H9 (cell line): Measurements from ENCODE around the gene TAF12. TPM values are rescaled to one million over a fixed set of nuclear protein-coding genes. Genes with fewer than 3 reads are reported as not detected.

Experiments
- DNase-seq: peaks from one replicate; pipeline ENCODE4 v3.0.0-alpha.2; 2017
- H2AFZ ChIP-seq: one replicate; pipeline ENCODE4 v1.6.1; 2013; ENCODE audit warnings: mild to moderate bottlenecking, low read length, control low read depth, moderate library complexity
- H2AK5ac ChIP-seq: 2 replicates; pipeline ENCODE4 v1.6.1; 2013; ENCODE audit warnings: low read length, control low read depth, mixed read lengths; ENCODE audit not compliant: insufficient read length
- H2BK120ac ChIP-seq: one replicate; pipeline ENCODE4 v1.6.1; 2013; ENCODE audit warnings: low read depth, mild to moderate bottlenecking, low read length, control low read depth, inconsistent platforms; ENCODE audit not compliant: poor library complexity, severe bottlenecking
- H2BK12ac ChIP-seq: 2 replicates; pipeline ENCODE4 v1.6.1; 2013; ENCODE audit warnings: low read length, control low read depth, mixed read lengths, low read depth; ENCODE audit not compliant: insufficient read length
- H2BK15ac ChIP-seq: 2 replicates; pipeline ENCODE4 v1.6.1; 2013; ENCODE audit warnings: low read depth, low read length, control low read depth
- H2BK20ac ChIP-seq: one replicate; pipeline ENCODE4 v1.6.1; 2013; ENCODE audit warnings: low read depth, mild to moderate bottlenecking, low read length, control low read depth, inconsistent platforms; ENCODE audit not compliant: poor library complexity, severe bottlenecking
- H2BK5ac ChIP-seq: 2 replicates; pipeline ENCODE4 v1.6.1; 2013; ENCODE audit warnings: low read length, control low read depth, mixed read lengths; ENCODE audit not compliant: insufficient read length
- H3K14ac ChIP-seq: 2 replicates; pipeline ENCODE4 v1.6.1; 2013; ENCODE audit warnings: low read length, control low read depth; ENCODE audit not compliant: insufficient read depth
- H3K18ac ChIP-seq: 2 replicates; pipeline ENCODE4 v1.6.1; 2013; ENCODE audit warnings: low read depth, mild to moderate bottlenecking, mixed read lengths, low read length, control low read depth; ENCODE audit not compliant: insufficient read length
- H3K23ac ChIP-seq: 2 replicates; pipeline ENCODE4 v1.6.1; 2013; ENCODE audit warnings: low read length, control low read depth, mixed read lengths, low read depth; ENCODE audit not compliant: insufficient read length
- H3K23me2 ChIP-seq: 2 replicates; pipeline ENCODE4 v1.6.1; 2013; ENCODE audit warnings: low read depth, mild to moderate bottlenecking, mixed read lengths, low read length, control low read depth; ENCODE audit not compliant: insufficient read length, poor library complexity, severe bottlenecking
- H3K27ac ChIP-seq: 2 replicates; pipeline ENCODE4 v1.5.1; 2013; ENCODE audit warnings: low read length, control low read depth, mixed read lengths, low read depth; ENCODE audit not compliant: insufficient read length
- H3K27me3 ChIP-seq: 2 replicates; pipeline ENCODE4 v1.6.1; 2013; ENCODE audit warnings: low read length, control low read depth, inconsistent platforms; ENCODE audit not compliant: insufficient read depth
- H3K4ac ChIP-seq: 2 replicates; pipeline ENCODE4 v1.6.1; 2013; ENCODE audit warnings: low read depth, mild to moderate bottlenecking, control low read depth, inconsistent platforms, low read length, moderate library complexity
- H3K4me1 ChIP-seq: 2 replicates; pipeline ENCODE4 v1.6.1; 2013; ENCODE audit warnings: low read length, control low read depth, inconsistent platforms; ENCODE audit not compliant: insufficient read depth
- H3K4me2 ChIP-seq: 2 replicates; pipeline ENCODE4 v1.6.1; 2013; ENCODE audit warnings: low read length, control low read depth, mixed read lengths; ENCODE audit not compliant: insufficient read length, insufficient read depth
- H3K56ac ChIP-seq: 2 replicates; pipeline ENCODE4 v1.6.1; 2013; ENCODE audit warnings: low read depth, mild to moderate bottlenecking, mixed read lengths, low read length, control low read depth; ENCODE audit not compliant: insufficient read length
- H3K79me1 ChIP-seq: 2 replicates; pipeline ENCODE4 v1.6.1; 2013; ENCODE audit warnings: low read depth, mild to moderate bottlenecking, moderate library complexity, low read length, control low read depth, inconsistent platforms; ENCODE audit not compliant: insufficient read depth, poor library complexity, severe bottlenecking
- H3K79me2 ChIP-seq: 2 replicates; pipeline ENCODE4 v1.6.1; 2013; ENCODE audit warnings: low read length, control low read depth, inconsistent platforms; ENCODE audit not compliant: insufficient read depth
- H3K9ac ChIP-seq: 2 replicates; pipeline ENCODE4 v1.6.1; 2013; ENCODE audit warnings: low read length, control low read depth, mixed read lengths; ENCODE audit not compliant: insufficient read length; ENCODE audit errors: extremely low read depth
- H3K9me3 ChIP-seq: one replicate; pipeline ENCODE4 v1.6.1; 2013; ENCODE audit warnings: low read depth, low read length, inconsistent platforms; ENCODE audit not compliant: control insufficient read depth
- H3T11ph ChIP-seq: one replicate; pipeline ENCODE4 v1.6.1; 2013; ENCODE audit warnings: mild to moderate bottlenecking, low read length, control low read depth, inconsistent platforms
- H4K20me1 ChIP-seq: one replicate; pipeline ENCODE4 v1.6.1; 2013; ENCODE audit not compliant: control insufficient read depth, insufficient read length, insufficient read depth
- H4K5ac ChIP-seq: 2 replicates; pipeline ENCODE4 v1.6.1; 2013; ENCODE audit warnings: low read depth, mild to moderate bottlenecking, mixed read lengths, low read length, control low read depth; ENCODE audit not compliant: insufficient read length
- H4K8ac ChIP-seq: replicated peaks from 2 replicates; pipeline ENCODE4 v1.6.1; 2013; ENCODE audit warnings: low read length, control low read depth, mixed read lengths, low read depth; ENCODE audit not compliant: insufficient read length
- H4K91ac ChIP-seq: 2 replicates; pipeline ENCODE4 v1.6.1; 2013; ENCODE audit warnings: low read depth, mild to moderate bottlenecking, moderate library complexity, mixed read lengths, low read length, control low read depth; ENCODE audit not compliant: insufficient read length
- H3K27ac Mint-ChIP-seq, 3 experiments: 2 replicates in 2 of 3; 3 replicates in 1 of 3; pipeline ENCODE4 v1.8.0; 2020 to 2021; ENCODE audit warnings: mixed read lengths in 3 of 3, mild to moderate bottlenecking in 1 of 3, moderate library complexity in 1 of 3
- H3K27me3 Mint-ChIP-seq: 2 replicates; pipeline ENCODE4 v1.8.0; 2021; ENCODE audit warnings: low read depth, mild to moderate bottlenecking, moderate library complexity, mixed read lengths
- H3K36me3 Mint-ChIP-seq, 3 experiments: 2 replicates in 2 of 3; 3 replicates in 1 of 3; pipeline ENCODE4 v1.8.0; 2020 to 2021; ENCODE audit warnings: low read depth in 3 of 3, mixed read lengths in 3 of 3; ENCODE audit not compliant: insufficient read depth in 1 of 3
- H3K4me1 Mint-ChIP-seq, 2 experiments: 2 replicates each; pipeline ENCODE4 v1.8.0; 2020; ENCODE audit warnings: mixed read lengths in 2 of 2
- H3K4me3 Mint-ChIP-seq, 2 experiments: 2 replicates in 1 of 2; 3 replicates in 1 of 2; pipeline ENCODE4 v1.8.0; 2020 to 2021; ENCODE audit warnings: mild to moderate bottlenecking in 2 of 2, mixed read lengths in 2 of 2, moderate library complexity in 1 of 2
- H3K9me3 Mint-ChIP-seq, 2 experiments: 2 replicates in 1 of 2; 3 replicates in 1 of 2; pipeline ENCODE4 v1.8.0; 2020; ENCODE audit warnings: mild to moderate bottlenecking in 2 of 2, mixed read lengths in 2 of 2, moderate library complexity in 1 of 2
- WGBS: extraction: QIAGEN DNeasy Blood & Tissue Kit; methylation state at CpG from one replicate; pipeline ENCODE4 v1.1.7; 2013; ENCODE audit warnings: missing lambda C conversion rate, low lambda C conversion rate, mixed read lengths; ENCODE audit not compliant: insufficient read length; ENCODE audit errors: extremely low coverage; 5-methylcytosine and 5-hydroxymethylcytosine counted together
- total RNA-seq: library from RNA; stranded (reverse); gene quantifications from 2 replicates; pipeline ENCODE4 v1.2.1, GENCODE V29; 2021
- TF ChIP-seq, protein P1 (sequence below): fragments of 200-600 bp; sonication (generic); conservative IDR thresholded peaks from 3 replicates; pipeline ENCODE4 v1.8.0; 2021; ENCODE audit warnings: antibody characterized with exemption, mild to moderate bottlenecking

Gene TAF12
- total RNA-seq, 1 experiment from 2014 or later, result 22.1 TPM

GRCh38 chr1:28644494-28644893 is 1.6 kb upstream of the TAF12 start:
- Histone ChIP-seq H4K20me1 (no peaks in the 10 kb centered on the region), H2AFZ (no peak overlapping the region), H4K91ac (no peak overlapping the region), H3K23me2 (peaks cover 23% of the 10 kb centered on the region), H3K56ac (no peak overlapping the region), H2BK12ac (no peak overlapping the region), H3K4ac (no peak overlapping the region), H3K18ac (no peak overlapping the region), H3K4me1 (no peaks in the 10 kb centered on the region; the same call in 1 of the 2 replicates), H3K9ac (no peak overlapping the region), H3K79me1 (no peaks in the 10 kb centered on the region), H3T11ph (no peak overlapping the region), H3K14ac (no peak overlapping the region), H2BK120ac (no peak overlapping the region), H2BK15ac (no peak overlapping the region), H3K4me2 (no peak overlapping the region), H3K79me2 (no peaks in the 10 kb centered on the region; the same call in 1 of the 2 replicates), H4K8ac (no peak overlapping the region), H2AK5ac (no peak overlapping the region), H4K5ac (no peak overlapping the region), H3K27me3 (no peaks in the 10 kb centered on the region), H3K9me3 (no peaks in the 10 kb centered on the region), H2BK5ac (no peak overlapping the region), H3K23ac (no peak overlapping the region), H2BK20ac (no peak overlapping the region), H3K27ac (no peak overlapping the region)
- no CpG with 5 or more reads among the region's 3 CpGs for WGBS
- Mint-ChIP-seq H3K27me3 (no peaks in the 10 kb centered on the region), H3K9me3 (no peaks in the 10 kb centered on the region; a peak in 2 of 5 replicates), H3K4me1 (peaks cover 18 to 32% of the 10 kb centered on the region in 2 experiments), H3K4me3 (0 out of 5 replicates have a peak overlapping the region, but pooled peaks of 1 of the 2 experiments have one; percentile 99), H3K27ac (peak overlapping the region in 1 of 3 experiments; percentile 25; a peak in 1 of 7 replicates), H3K36me3 (peaks cover 0 to 4% (median 0%) of the 10 kb centered on the region in 3 experiments; a peak in 1 of 7 replicates)
- no peak for DNase-seq
- TF ChIP-seq, protein P1, sequence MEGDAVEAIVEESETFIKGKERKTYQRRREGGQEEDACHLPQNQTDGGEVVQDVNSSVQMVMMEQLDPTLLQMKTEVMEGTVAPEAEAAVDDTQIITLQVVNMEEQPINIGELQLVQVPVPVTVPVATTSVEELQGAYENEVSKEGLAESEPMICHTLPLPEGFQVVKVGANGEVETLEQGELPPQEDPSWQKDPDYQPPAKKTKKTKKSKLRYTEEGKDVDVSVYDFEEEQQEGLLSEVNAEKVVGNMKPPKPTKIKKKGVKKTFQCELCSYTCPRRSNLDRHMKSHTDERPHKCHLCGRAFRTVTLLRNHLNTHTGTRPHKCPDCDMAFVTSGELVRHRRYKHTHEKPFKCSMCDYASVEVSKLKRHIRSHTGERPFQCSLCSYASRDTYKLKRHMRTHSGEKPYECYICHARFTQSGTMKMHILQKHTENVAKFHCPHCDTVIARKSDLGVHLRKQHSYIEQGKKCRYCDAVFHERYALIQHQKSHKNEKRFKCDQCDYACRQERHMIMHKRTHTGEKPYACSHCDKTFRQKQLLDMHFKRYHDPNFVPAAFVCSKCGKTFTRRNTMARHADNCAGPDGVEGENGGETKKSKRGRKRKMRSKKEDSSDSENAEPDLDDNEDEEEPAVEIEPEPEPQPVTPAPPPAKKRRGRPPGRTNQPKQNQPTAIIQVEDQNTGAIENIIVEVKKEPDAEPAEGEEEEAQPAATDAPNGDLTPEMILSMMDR, result no peak
